Measurements from ENCODE around the gene TMEM120B.

TMEM120B gene

DNA sequence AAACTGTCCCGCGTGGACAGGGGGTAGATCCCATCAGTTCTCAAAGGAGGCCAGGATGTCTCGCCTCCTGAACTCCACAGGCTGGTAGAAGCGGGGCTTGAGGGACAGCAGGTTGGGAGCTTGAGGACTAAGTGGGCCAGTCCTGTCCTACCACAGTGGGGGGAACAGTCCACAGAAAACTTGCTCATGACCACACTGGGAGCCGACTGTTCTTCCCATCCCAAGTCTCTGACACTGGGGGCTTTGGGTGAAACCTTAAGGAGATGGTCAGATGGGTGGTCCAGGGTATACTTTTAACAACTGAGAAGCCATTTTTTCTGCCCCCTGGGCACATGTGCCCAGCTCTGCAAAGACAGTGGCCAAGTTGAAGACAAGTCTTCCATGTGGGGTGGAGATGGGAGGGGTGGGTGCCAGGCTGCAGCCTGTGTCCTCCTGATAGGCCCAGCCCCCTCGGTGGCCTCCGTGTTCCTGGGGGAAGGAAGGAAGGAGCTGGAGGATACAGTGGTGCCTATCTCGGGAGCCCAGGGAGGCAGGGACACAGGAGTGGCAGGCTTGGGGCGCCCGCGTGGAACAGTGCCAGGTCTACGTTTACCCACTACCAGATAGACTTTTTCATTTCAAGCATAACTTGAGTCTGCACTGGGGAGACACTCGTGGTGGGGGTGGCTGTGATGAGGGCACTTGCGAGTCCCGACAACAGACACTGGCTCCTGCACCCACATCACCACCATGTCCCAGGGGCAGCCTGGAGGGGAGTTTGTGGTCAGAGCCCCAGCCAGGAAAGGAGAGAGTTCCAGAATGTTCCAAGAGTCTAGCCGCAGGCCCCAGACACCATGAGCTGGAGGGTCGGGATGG lies 66.2 kb downstream of the TMEM120B start:
- TF ChIP-seq, protein P1, sequence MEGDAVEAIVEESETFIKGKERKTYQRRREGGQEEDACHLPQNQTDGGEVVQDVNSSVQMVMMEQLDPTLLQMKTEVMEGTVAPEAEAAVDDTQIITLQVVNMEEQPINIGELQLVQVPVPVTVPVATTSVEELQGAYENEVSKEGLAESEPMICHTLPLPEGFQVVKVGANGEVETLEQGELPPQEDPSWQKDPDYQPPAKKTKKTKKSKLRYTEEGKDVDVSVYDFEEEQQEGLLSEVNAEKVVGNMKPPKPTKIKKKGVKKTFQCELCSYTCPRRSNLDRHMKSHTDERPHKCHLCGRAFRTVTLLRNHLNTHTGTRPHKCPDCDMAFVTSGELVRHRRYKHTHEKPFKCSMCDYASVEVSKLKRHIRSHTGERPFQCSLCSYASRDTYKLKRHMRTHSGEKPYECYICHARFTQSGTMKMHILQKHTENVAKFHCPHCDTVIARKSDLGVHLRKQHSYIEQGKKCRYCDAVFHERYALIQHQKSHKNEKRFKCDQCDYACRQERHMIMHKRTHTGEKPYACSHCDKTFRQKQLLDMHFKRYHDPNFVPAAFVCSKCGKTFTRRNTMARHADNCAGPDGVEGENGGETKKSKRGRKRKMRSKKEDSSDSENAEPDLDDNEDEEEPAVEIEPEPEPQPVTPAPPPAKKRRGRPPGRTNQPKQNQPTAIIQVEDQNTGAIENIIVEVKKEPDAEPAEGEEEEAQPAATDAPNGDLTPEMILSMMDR (conservative IDR thresholded peaks at IDR 0.05; ENCODE audit: control insufficient read depth, insufficient read depth, low read depth, low read length) = no peak
- H3K4me3 ChIP-seq (ENCODE audit: control insufficient read depth, low read depth, low read length) = no peak overlapping the region
- no peak for DNase-seq (ENCODE audit: low read depth)

DNA sequence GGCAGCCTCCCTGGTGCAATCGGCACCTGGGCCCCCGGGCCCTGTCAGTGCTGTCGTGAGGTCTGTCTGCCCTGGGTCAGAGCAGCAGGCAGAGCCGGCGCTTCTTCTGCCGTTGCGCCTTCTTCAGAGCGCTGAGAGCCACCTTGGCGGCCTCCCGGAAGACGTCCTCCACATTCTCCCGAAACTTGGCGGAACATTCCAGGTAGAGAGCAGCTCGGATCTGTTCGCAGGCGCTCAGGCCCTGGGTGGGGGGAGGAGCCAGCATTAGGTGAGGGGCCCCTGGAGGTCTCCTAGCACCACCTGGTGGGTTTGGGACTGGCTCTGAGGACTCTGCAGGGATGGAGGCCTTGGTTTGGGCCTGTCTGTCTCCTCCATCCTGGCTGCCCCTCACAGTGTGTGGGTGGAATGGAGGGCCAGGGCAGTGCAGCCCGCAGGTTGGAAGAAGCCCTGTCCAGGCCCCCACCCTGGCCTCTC lies 66.9 kb downstream of the TMEM120B start:
- H3K4me3 ChIP-seq (ENCODE audit: control insufficient read depth, low read depth, low read length) = no peak overlapping the region
- TF ChIP-seq, protein P1 (conservative IDR thresholded peaks at IDR 0.05; ENCODE audit: control insufficient read depth, insufficient read depth, low read depth, low read length) = no peak
- no peak for DNase-seq (ENCODE audit: low read depth)

DNA sequence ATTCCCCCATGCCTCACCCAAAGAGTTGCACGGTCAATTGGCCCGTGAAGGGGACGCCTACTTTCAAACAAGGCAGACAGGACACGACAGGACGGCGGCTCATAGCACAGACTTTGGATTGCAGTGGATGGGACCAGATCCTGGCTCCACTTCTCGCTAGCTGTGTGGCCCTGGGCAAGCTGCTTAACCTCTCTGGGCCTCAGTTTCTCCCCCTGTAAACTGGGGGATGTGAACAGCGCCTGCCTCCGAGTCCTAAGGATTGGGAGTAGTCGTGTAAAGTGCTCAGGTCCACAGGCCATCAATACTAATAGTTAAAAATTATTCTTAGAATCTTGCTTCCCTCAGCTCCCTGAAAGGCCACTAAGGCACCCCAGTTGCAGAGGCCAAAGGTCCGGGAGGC lies 67.9 kb downstream of the TMEM120B start:
- no peak overlapping the region for H3K4me3 ChIP-seq (ENCODE audit: control insufficient read depth, low read depth, low read length)
- no peak for DNase-seq (ENCODE audit: low read depth)

DNA sequence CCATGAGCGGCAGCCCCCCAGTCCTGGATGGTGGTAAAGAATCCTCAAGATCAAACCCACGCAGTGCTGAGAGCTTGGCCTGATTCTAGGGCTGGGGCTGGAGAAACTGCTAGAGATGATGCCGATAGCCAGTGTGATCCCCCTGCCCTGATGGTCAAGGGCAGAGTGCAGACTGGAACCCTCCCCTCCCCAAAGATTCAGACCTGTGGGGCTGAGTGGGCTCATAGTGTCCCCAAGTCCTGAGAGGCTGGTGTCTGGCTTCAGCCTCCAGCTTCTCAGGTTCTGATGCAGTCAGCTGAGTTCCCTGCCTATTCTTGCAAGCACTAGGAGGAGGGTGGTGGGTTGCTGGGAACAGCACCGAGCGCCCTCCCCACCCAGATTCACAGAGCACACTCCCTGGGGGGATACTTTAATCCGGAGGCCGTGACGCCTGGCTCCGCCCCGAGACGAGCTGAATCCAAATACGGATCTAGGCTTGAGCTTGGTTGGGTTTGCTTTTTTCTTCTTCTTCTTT lies 69.0 kb downstream of the TMEM120B start:
- no peak for DNase-seq (ENCODE audit: low read depth)
- TF ChIP-seq, protein P1 (conservative IDR thresholded peaks at IDR 0.05; ENCODE audit: control insufficient read depth, insufficient read depth, low read depth, low read length) = no peak
- H3K4me3 ChIP-seq (ENCODE audit: control insufficient read depth, low read depth, low read length) = no peak overlapping the region

More for the DNA sequence above, 67.9 kb downstream of the TMEM120B start:
- TF ChIP-seq, protein P1 (conservative IDR thresholded peaks at IDR 0.05; ENCODE audit: control insufficient read depth, insufficient read depth, low read depth, low read length) = no peak

DNA sequence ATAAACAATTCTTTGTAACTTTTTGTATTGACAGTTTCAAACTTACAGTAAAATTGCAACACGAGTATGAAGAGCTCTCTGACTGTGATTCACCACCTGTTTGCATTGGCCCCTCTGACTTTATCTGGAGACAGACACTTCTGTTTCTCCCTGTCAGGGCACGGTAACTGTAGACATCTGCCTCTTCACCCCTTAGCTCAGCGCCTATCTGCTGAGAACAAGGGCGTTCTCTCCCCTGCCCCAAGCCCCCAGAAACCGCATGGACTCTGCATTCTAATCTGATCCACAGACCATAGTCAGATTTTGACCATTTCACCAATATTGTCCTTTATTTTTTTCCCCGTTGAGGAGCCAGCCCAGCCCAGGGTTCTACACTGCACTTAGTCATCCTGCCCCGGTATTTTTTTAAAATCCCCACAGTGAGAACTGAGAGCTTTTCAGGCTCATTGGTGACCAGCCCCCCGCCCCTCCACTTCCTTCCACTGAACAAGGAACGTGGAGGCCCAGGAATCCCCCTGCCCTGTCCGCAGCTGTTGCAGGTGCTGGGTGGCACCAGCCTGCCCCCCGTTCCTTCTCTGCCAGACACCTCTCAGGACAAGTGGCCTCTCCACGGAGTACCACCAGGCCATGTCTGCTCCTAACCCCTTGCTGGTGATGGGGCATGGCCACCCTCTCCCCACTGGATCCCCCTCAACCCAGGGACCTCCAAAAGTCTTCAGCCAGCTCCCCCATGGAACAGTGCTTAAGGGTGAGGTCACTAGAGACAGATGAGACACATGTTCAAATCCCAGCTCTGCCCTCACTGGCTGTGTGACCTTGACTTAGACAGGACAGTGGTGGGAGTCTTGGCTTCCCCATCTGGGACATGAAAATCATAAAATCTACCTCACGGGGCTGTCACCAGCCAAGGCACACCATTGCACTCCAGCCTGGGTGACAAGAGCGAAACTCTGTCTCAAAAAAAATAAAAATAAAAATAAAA lies 69.7 kb downstream of the TMEM120B start:
- TF ChIP-seq, protein P1 (conservative IDR thresholded peaks at IDR 0.05; ENCODE audit: control insufficient read depth, insufficient read depth, low read depth, low read length) = no peak
- DNase-seq (ENCODE audit: low read depth) = peak; percentile 63
- no peak overlapping the region for H3K4me3 ChIP-seq (ENCODE audit: control insufficient read depth, low read depth, low read length)

DNA sequence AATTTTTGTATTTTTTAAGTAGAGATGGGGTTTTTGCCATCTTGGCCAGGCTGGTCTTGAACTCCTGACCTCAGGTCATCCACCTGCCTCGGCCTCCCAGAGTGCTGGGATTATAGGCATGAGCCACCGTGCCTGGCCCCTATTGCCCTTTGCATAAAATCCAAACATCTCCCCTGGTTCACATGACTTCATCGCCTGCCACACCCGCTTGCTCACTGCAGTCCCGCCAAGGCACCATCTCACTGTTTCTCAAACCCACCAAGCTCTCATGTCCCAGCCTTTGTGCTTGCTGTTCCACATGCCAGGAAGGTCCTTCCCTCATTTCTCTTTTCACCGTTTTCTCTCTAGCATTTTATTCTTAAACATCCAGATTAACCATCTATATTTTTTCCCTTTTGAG lies 71.2 kb downstream of the TMEM120B start:
- H3K4me3 ChIP-seq (ENCODE audit: control insufficient read depth, low read depth, low read length) = no peak overlapping the region
- TF ChIP-seq, protein P1 (conservative IDR thresholded peaks at IDR 0.05; ENCODE audit: control insufficient read depth, insufficient read depth, low read depth, low read length) = no peak

More for the DNA sequence above, 71.2 kb downstream of the TMEM120B start:
- peak; percentile 70 for DNase-seq (ENCODE audit: low read depth)
